ENCODE measurements around the gene CDC42BPB. TPM values are rescaled to one million over a fixed set of nuclear protein-coding genes. Genes with fewer than 3 reads are reported as not detected.

Gene CDC42BPB
- total RNA-seq, 2 experiments from 2014 or later, result 0.13 to 0.16 TPM

DNA sequence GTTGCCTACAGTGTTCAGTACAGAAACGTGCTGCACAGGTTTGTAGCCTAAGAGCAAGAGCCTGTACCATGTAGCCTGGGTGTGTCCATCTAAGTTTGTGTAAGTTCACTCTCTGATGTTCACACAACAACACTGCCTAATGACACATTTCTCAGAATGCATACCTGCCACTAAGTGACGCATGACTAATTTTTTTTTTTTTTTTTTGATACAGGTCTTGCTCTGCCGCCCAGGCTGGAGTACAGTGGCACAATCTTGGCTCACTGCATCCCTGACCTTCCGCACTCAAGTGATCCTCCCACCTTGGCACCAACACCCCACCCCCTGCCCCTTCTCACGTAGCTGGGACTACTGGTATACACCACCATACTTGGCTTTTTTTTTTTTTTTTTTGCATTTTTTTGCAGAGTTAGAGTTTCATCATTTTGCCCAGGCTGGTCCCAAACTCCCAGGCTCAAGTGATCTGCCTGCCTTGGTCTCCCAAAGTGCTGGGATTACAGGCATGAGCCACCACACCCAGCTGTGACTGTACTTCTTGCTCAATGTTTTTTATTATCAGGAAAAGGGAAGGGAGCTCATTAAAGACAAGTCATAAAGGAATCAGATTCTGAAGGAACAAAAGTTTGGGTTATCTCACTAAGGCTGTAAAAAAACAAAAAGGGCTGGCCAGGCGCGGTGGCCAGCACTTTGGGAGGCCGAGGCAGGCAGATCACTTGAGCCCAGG lies 10.0 kb upstream of the CDC42BPB start:
- DNase-seq, result no peak
- no peaks in the 10 kb centered on the region for H3K36me3 Mint-ChIP-seq (ENCODE audit: low read depth)
- no peak overlapping the region for H3K27ac Mint-ChIP-seq
- peaks cover 7% of the 10 kb centered on the region for H3K27me3 Mint-ChIP-seq (ENCODE audit: low read depth)
- no peak overlapping the region for H3K4me3 Mint-ChIP-seq
- ChIA-PET POLR2A (no interaction called here), CTCF (no interaction called here)
- no peaks in the 10 kb centered on the region for H3K4me1 Mint-ChIP-seq (ENCODE audit: low read depth)
- H3K9me3 Mint-ChIP-seq (ENCODE audit: insufficient read depth), result no peaks in the 10 kb centered on the region
- no peak for ATAC-seq

DNA sequence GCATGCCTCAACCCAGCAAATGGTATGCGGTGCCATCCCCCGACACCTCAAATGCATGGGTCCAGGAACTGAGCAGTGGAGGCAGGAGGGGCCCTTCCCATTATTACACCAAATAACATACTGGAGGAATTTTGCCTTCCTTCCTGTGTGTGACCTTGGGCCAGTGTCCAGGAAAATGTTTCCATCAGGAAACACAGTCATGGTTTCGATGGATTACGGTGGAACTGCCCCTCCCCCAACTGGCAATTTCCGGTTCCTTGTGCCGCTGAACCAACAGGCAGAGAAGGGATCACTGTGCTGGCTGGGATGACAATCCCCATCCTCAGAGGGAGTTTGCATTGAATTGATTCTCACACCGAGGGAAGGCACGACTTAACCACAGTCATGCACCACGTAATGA lies 9.1 kb upstream of the CDC42BPB start:
- DNase-seq (no peak), ATAC-seq (no peak)
- H3K4me1 Mint-ChIP-seq (ENCODE audit: low read depth), result no peaks in the 10 kb centered on the region
- POLR2A ChIA-PET, result no interaction called here
- no peak overlapping the region for H3K4me3 Mint-ChIP-seq
- no peak overlapping the region for H3K27ac Mint-ChIP-seq
- H3K27me3 Mint-ChIP-seq (ENCODE audit: low read depth), result peaks cover 15% of the 10 kb centered on the region
- H3K9me3 Mint-ChIP-seq (ENCODE audit: insufficient read depth), result no peaks in the 10 kb centered on the region
- CTCF ChIA-PET, result interaction anchor here (1.8 kb wide), 1 partner anchor 39 kb away, joined by 6 read pairs; no protein-coding TSS in a partner anchor
- no peaks in the 10 kb centered on the region for H3K36me3 Mint-ChIP-seq (ENCODE audit: low read depth)

DNA sequence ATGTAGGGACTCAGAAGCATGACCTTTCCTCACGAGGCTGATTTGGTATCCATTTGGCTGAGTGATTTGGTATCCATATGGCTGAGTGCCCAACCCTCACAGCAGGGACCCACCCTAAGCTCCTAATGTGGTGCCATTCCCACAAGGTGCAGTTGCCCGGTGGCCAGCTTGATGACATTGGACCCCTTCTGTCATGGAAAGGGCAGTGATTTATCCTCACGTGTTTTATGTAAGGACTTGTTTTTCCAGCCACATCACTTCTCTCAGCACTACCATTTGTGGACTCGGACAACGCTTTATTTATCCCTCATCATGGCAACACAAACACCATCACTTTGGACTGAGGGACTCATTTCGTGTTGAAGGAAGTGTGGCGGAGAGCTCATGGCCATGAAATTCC lies 8.5 kb upstream of the CDC42BPB start:
- DNase-seq (no peak), ATAC-seq (no peak)
- Mint-ChIP-seq H3K9me3 (ENCODE audit: insufficient read depth) (no peaks in the 10 kb centered on the region), H3K4me1 (ENCODE audit: low read depth) (no peaks in the 10 kb centered on the region), H3K27me3 (ENCODE audit: low read depth) (peaks cover 15% of the 10 kb centered on the region), H3K4me3 (no peak overlapping the region), H3K27ac (no peak overlapping the region), H3K36me3 (ENCODE audit: low read depth) (no peaks in the 10 kb centered on the region)
- POLR2A ChIA-PET, result no interaction called here
- CTCF ChIA-PET, result interaction anchor here (1.8 kb wide), 1 partner anchor 39 kb away, joined by 6 read pairs; no protein-coding TSS in a partner anchor

DNA sequence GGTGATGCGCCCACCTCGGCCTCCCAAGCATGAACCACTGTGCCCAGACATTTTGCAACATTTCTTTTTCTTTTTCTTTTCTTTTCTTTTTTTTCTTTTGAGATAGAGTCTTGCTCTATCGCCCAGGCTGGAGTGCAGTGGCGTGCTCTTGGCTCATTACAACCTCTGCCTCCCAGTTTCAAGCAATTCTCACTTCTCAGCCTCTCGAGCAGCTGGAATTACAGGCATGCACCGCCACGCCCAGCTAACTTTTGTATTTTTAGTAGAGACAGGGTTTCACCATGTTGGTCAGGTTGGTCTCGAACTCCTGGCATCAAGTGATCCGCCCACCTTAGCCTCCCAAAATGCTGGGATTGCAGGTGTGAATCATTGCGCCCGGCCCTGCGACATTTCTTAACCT lies 7.6 kb upstream of the CDC42BPB start:
- DNase-seq (no peak), ATAC-seq (no peak)
- no peaks in the 10 kb centered on the region for H3K4me1 Mint-ChIP-seq (ENCODE audit: low read depth)
- peaks cover 19% of the 10 kb centered on the region for H3K27me3 Mint-ChIP-seq (ENCODE audit: low read depth)
- H3K9me3 Mint-ChIP-seq (ENCODE audit: insufficient read depth), result no peaks in the 10 kb centered on the region
- no peak overlapping the region for H3K27ac Mint-ChIP-seq
- no peaks in the 10 kb centered on the region for H3K36me3 Mint-ChIP-seq (ENCODE audit: low read depth)
- POLR2A ChIA-PET, result no interaction called here
- CTCF ChIA-PET, result interaction anchor here (1.8 kb wide), 1 partner anchor 40 kb away, joined by 6 read pairs; no protein-coding TSS in a partner anchor
- no peak overlapping the region for H3K4me3 Mint-ChIP-seq

DNA sequence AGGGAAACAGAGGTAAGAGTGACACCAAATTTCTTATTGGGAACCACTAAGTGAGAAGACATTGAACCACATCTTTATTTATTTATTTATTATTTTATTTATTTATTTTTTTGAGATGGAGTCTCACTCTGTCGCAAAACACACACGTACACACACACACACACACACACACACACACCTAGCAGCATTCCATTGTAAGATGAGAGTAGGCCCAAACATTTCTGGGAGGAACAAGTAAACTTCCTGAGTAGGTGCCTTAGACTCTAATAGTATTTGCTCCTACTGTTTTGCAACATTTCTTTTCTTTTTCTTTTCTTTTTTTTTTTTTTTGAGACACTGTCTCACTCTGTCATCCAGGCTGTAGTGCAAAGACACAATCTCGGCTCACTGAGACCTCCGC lies 7.1 kb upstream of the CDC42BPB start:
- ChIA-PET POLR2A (no interaction called here), CTCF (no interaction called here)
- peaks cover 24% of the 10 kb centered on the region for H3K27me3 Mint-ChIP-seq (ENCODE audit: low read depth)
- H3K27ac Mint-ChIP-seq, result no peak overlapping the region
- H3K9me3 Mint-ChIP-seq (ENCODE audit: insufficient read depth), result no peaks in the 10 kb centered on the region
- H3K36me3 Mint-ChIP-seq (ENCODE audit: low read depth), result no peaks in the 10 kb centered on the region
- ATAC-seq, result no peak
- no peak overlapping the region for H3K4me3 Mint-ChIP-seq
- no peaks in the 10 kb centered on the region for H3K4me1 Mint-ChIP-seq (ENCODE audit: low read depth)
- no peak for DNase-seq

DNA sequence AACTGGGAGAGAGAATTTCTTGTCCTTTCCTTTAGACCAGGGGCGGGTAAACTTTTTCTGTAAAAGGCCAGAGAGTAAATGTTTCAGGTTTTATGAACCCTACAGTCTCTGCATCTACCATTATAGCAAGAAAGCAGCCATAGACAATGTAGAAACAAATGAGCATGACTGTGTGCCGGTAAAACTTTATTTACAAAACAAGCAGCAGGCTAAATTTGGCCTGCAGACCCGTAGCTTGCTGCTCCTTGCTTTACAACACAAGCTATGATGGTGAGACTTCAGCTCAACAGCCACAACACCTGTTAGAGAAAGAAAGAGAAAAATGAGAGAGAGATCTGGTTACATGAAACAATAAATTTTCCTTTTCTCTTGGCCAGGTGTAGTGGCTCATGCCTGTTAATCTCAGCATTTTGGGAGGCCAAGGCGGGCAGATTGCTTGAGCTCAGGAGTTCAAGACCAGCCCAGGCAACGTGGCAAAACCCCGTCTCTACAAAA lies 4.2 kb upstream of the CDC42BPB start:
- DNase-seq, result no peak
- CTCF ChIA-PET, result no interaction called here

DNA sequence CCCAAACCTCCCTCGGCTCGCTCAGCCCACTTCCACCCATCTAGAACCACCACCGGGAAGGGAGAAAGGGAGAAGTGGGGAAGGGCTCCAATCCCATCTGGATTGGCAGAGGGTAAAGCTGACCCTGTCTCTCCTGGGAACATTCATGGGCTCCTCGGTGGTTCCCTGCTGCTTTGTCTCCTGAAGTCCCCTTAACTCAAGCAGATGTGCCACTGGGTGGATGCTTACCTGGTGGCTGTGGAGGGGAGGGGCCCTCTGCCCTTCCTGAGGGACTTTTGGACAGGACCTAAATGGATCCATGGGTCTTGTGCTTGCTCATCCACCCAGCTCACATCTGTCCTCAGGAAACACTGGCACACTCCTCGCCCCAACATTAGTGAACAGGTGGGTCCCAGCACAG lies 2.2 kb upstream of the CDC42BPB start:
- POLR2A ChIA-PET, result no interaction called here
- CTCF ChIA-PET, result no interaction called here
- no peak overlapping the region for H3K4me3 Mint-ChIP-seq

More for the DNA sequence above, 4.2 kb upstream of the CDC42BPB start:
- Mint-ChIP-seq H3K4me3 (no peak overlapping the region), H3K36me3 (ENCODE audit: low read depth) (no peaks in the 10 kb centered on the region), H3K27me3 (ENCODE audit: low read depth) (peaks cover 38% of the 10 kb centered on the region), H3K9me3 (ENCODE audit: insufficient read depth) (no peaks in the 10 kb centered on the region), H3K27ac (no peak overlapping the region), H3K4me1 (ENCODE audit: low read depth) (peaks cover 1% of the 10 kb centered on the region)
- POLR2A ChIA-PET, result no interaction called here
- ATAC-seq, result no peak

DNA sequence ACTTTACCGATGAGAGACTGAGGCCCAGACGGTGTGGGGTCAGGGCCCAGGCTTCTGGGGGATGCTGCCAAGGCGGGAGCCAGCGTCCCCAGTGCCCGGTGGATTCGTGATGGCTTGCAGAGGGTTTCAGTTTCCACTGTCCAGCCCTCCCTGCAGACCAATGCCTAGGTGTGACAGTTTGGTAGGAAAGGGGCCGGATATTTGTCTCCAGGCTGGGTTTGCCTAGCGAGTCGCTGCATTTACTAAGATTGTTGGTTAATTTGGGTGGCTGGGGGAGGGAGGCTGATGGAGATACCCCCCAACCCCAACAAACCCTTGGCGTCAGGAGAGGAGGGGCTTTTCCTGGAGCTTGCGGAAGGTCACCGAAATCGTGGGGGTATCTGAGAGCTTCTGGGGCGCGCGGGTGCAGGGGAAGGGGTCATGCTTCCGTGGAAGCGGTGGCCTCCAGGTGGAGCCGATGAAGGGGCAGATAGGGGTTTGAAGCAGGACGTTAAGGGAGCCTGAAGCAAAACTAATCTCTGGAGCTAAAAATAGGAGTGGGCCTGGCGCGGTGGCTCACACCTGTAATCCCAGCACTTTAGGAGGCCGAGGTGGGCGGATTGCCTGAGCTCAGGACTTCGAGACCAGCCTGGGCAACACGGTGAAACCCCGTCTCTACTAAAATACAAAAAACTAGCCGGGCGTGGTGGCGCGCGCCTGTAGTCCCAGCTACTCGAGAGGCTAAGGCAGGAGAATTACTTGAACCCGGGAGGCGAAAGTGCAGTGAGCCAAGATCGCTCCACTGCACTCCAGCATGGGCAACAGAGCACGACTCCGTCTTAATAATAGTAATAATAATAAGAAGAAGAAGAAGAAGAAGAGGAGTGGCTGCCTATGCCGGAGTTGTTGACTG lies 1.1 kb upstream of the CDC42BPB start:
- no peak for ATAC-seq
- Mint-ChIP-seq H3K27me3 (ENCODE audit: low read depth) (peaks cover 55% of the 10 kb centered on the region), H3K4me3 (no peak overlapping the region), H3K9me3 (ENCODE audit: insufficient read depth) (no peaks in the 10 kb centered on the region), H3K4me1 (ENCODE audit: low read depth) (peaks cover 7% of the 10 kb centered on the region), H3K27ac (no peak overlapping the region), H3K36me3 (ENCODE audit: low read depth) (no peaks in the 10 kb centered on the region)
- ChIA-PET CTCF (no interaction called here), POLR2A (no interaction called here)
- DNase-seq, result no peak

More for the DNA sequence above, 2.2 kb upstream of the CDC42BPB start:
- Mint-ChIP-seq H3K4me1 (ENCODE audit: low read depth) (peaks cover 7% of the 10 kb centered on the region), H3K36me3 (ENCODE audit: low read depth) (no peaks in the 10 kb centered on the region), H3K27ac (no peak overlapping the region), H3K27me3 (ENCODE audit: low read depth) (peaks cover 57% of the 10 kb centered on the region), H3K9me3 (ENCODE audit: insufficient read depth) (no peaks in the 10 kb centered on the region)
- ATAC-seq (no peak), DNase-seq (no peak)

DNA sequence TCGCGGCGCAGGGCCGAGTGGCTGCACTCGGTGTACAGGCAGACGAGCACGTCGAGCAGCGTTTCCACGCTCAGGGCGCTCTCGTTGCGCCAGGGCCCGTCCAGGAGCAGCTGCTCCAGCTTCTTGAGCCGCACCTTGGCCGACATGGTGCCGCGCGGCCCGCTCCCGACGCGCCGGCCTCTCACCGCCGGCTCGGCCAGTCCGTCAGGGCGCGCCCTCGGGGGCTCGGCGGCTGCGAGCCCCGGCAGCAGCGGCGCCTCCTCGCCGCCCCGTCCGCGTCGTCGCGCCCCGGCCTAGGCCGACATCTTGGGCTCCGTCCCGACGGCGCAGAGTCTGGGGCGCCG lies 349 bp downstream of the CDC42BPB start:
- ATAC-seq, result peak; percentile 16
- POLR2A ChIA-PET, result no interaction called here

DNA sequence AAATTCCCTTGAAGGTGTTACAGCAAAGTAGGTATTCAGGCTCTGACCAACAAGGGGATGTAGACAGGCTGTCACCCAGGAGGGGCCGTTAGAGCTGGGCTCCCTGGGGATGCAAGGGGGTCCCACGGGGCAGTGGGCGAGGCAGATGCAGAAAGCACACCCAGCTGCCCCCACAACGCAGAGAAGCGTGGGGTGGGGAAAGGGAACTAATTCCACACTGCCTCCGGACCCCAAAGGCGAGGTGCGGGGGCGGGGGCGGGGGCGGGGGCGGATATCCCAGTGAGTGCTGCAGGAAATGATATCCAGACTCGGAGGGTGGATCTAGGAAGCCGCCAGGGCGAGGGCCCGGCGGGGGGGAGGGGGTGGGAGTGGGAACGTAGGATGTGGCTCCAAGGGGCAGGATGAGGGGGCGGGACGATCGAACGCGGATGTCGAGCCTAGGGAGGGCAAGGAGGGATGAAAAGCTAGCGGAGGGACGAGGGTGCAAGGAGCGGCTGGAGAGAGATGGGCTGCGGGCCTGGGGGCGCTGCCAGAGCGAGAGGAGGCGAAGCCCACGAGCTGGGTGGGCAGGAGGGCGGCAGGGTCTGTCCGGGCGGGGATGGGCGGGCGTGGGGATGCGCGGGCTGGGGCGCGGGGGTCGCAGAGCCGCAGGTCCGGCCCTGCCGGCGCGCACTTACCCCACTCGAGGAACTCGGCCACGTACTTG lies 874 bp downstream of the CDC42BPB start:
- peaks cover 7% of the 10 kb centered on the region for H3K4me1 Mint-ChIP-seq (ENCODE audit: low read depth)
- ChIA-PET POLR2A (no interaction called here), CTCF (no interaction called here)
- H3K27ac Mint-ChIP-seq, result no peak overlapping the region
- no peaks in the 10 kb centered on the region for H3K9me3 Mint-ChIP-seq (ENCODE audit: insufficient read depth)
- H3K36me3 Mint-ChIP-seq (ENCODE audit: low read depth), result no peaks in the 10 kb centered on the region
- H3K4me3 Mint-ChIP-seq, result no peak overlapping the region
- DNase-seq, result no peak
- H3K27me3 Mint-ChIP-seq (ENCODE audit: low read depth), result peaks cover 55% of the 10 kb centered on the region
- no peak for ATAC-seq

More for the DNA sequence above, 349 bp downstream of the CDC42BPB start:
- CTCF ChIA-PET, result no interaction called here
- Mint-ChIP-seq H3K4me1 (ENCODE audit: low read depth) (peaks cover 7% of the 10 kb centered on the region), H3K27ac (no peak overlapping the region), H3K27me3 (ENCODE audit: low read depth) (peaks cover 58% of the 10 kb centered on the region), H3K9me3 (ENCODE audit: insufficient read depth) (no peaks in the 10 kb centered on the region), H3K4me3 (no peak overlapping the region), H3K36me3 (ENCODE audit: low read depth) (no peaks in the 10 kb centered on the region)
- no peak for DNase-seq

DNA sequence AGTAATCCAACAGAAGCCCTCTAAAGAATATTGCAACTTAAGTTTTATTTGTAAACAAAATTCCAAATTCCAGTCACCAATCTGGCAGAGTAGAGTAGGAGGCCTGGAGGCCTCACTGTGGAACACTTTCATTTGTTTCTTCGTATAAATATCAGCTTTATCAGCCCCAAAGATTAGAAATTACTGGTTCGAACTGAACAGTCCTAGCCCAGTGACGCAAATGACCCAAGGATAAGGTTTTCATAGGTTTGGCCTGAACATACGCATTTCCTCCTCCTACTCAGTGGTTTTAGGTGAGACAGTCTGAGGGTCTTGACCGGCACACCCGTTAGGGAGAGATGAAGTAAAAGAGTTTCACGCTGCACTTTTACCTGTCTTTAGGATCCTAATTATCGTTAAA lies 1.7 kb downstream of the CDC42BPB start:
- Mint-ChIP-seq H3K27ac (no peak overlapping the region), H3K4me1 (ENCODE audit: low read depth) (peaks cover 7% of the 10 kb centered on the region), H3K9me3 (ENCODE audit: insufficient read depth) (no peaks in the 10 kb centered on the region), H3K36me3 (ENCODE audit: low read depth) (no peaks in the 10 kb centered on the region), H3K4me3 (no peak overlapping the region), H3K27me3 (ENCODE audit: low read depth) (peaks cover 59% of the 10 kb centered on the region)
- ATAC-seq, result no peak
- POLR2A ChIA-PET, result interaction anchor here (0.6 kb wide), 1 partner anchor 361 kb away, joined by 3 read pairs; no protein-coding TSS in a partner anchor
- no peak for DNase-seq
- CTCF ChIA-PET, result no interaction called here

DNA sequence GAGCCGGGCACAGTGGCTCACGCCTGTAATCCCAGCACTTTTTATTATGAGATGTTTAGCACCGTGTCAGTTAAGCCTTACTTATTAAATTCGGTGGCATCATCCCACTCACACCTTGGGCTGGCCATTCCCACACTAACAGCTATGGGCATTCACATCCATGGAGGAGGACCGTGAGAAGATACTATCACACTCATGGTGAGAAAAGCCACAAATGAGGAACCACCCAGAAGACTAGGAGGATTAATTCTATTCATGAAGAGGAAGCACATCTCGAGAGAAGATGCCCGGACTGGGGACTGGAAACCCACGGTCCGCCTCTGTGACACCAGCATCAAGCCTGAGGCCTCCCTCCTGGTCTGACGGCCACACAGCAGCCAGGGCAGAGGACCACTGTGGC lies 4.9 kb downstream of the CDC42BPB start:
- Mint-ChIP-seq H3K27ac (no peak overlapping the region), H3K9me3 (ENCODE audit: insufficient read depth) (no peaks in the 10 kb centered on the region), H3K27me3 (ENCODE audit: low read depth) (peaks cover 38% of the 10 kb centered on the region), H3K36me3 (ENCODE audit: low read depth) (no peaks in the 10 kb centered on the region), H3K4me1 (ENCODE audit: low read depth) (peaks cover 7% of the 10 kb centered on the region), H3K4me3 (no peak overlapping the region)
- ChIA-PET POLR2A (no interaction called here), CTCF (no interaction called here)
- DNase-seq (no peak), ATAC-seq (no peak)

All from activated CD8-positive, alpha-beta T cell treated with anti-CD3 and anti-CD28 coated beads, Interleukin-2, amount 10 ng/mL, durations not matched to agents 7 days and 5 days (primary cell).